GM11168 (cell line): ENCODE data around the gene EPHB1.

Experiments
- in situ Hi-C: fragments of 300-500 bp; cut with MboI; formaldehyde crosslinking; loops from one replicate; pipeline ENCODE4 v1.12.0; 2022; ENCODE audit warnings: low sequenced_read_pairs; ENCODE audit not compliant: unreplicated experiment

The EPHB1 gene

DNA sequence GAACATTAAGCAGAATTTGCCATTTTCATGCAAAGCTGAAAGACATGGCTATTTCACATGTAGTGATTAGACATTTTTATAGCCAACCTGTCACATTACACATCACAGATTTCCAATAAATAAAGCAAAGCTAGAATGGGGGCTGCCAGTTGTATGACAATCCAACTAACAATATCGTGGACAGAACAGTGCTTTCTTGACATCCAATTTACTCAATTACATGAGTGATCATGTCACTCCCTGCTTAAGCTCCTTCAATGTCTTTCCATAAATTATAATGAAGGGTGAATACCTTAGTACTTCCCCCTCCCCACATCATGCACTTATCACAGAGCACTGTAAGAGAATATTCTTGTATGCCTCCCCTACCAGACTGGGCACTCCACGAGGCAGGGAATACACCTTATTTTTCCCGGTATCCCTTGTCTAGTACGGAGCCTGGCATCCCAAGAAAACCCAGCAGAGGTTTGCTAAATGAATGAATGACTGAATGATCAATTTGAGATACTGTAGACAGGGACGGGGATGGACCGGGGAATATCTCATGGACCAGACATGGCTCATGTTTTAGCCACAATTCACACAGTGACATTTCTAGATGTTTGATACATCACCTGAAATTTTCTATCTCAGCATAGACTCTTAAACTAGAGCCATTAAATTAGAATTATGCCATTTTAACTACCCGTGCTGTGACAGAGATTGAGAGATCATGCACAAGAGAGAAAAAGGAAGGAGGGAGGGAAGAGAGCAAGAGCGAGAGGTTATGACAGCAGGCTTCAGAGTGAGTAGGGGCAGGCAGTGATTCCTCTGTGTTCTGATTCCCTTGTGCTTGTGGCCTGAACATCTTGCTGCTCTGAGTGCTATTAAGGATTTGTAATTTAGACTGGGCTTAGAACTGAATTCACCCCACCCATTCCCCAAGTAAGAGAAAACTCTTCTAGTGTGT, 77.7 kb downstream of the EPHB1 start:
- in situ Hi-C loops, result no loop called here

DNA sequence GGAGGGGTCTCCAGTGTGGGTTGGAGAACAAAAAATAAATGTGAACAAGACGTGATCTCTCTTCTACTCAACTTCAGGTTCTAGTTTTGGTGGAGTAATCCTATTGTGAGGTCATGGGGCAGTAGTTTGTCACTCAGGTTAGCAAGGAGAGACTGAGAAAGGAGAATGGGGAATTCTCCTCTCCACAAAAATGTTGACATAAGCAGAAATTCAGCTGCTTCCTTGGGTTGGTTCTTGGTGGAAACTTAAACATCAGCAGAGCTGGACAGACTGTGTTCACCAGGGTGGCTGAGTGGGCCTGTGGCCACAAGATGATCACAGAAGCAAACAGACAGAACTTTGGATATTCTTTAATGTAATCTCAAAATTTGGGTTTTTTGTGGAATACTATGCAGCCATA, 78.7 kb downstream of the EPHB1 start:
- in situ Hi-C loops, result no loop called here

DNA sequence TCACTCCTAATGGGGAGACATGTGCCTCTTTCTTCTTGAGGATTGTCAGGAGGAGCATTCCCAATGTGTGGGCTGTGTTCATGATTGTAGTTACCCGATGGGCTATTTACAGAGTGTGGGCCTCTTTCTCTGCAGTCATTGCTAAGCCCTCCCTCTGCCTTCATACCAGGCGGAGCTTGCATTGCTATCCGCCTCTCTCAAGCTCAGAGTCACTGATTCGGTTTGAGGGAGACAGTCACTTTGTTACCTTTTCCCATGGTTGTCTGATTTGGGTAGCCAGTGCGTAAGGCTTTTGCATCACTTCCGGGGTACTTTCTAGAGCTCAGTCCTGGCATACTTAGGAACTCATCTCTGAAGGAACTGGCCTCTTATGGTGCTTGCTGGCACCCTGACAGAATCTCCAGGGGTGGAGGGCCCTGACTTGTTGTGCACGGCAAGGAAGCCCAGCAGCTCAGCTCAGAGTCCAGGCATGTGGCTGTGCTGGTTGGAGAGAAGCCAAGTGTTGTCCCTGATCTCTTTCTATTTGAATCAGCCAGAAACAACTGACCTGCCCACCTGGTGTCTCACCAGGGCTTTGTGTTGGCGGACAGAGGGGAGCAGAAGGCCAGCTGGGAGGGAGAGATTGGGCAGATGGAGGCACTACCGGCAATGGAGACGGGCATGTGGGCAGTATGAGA, 79.8 kb downstream of the EPHB1 start:
- in situ Hi-C loops, result no loop called here

DNA sequence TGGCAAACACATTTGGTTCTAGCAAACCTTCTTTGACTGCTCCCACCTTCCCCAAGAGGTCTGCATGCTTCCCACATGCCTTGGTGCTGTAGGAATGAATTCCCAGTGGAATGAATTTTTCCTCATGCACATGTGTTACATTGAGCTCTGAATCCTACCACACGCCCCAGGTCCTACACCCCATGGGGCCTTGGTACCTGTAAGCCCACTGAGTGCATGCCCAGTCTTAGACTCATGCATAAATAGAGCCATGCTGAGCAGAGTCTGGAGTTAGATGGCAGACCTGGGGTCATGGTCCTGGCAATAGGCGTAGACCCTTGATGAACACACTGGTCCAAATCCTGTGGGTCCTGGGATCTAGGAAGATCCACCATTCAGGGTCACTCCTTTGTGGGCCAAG, 81.8 kb downstream of the EPHB1 start:
- in situ Hi-C loops, result no loop called here

DNA sequence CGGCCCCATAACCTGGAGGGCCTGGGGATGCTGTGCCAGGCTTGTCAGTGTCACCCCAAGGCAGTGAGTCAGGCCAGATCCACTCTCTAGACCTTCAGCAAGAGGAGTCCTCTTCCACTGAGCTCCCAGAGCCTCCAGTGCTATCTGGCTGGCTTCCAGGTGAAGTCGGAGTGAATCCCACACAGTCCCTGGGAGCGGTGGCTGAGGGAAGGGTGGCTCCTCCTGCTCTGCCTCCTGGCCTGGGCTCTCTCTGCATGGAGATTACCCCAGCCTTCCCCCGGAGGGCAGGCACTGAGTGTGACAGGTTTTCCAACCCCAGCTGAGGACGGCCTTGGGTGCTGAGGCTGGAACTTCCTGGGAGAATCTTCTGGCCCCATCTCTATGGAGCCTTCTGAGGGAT, 82.7 kb downstream of the EPHB1 start:
- in situ Hi-C loops, result no loop called here

DNA sequence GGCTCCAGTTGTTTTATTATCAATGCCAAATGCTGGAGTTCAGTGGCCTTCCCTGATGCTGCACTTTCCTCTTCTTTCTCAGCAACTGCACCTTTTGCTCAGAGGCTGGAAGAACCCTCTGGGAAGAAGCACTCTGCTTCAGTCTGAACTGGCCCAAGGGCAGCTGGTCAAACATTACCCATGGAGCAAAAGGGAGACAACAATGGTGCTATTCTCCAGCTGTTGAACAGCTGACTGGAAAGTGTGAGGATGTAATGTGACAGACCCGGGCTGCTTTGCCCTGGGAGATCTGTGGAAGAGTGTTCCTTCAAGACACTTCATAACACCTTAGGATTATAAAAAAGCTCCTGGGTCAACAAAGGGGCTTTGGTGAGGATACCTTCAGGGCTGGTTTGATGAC, 84.9 kb downstream of the EPHB1 start:
- in situ Hi-C loops, result no loop called here

DNA sequence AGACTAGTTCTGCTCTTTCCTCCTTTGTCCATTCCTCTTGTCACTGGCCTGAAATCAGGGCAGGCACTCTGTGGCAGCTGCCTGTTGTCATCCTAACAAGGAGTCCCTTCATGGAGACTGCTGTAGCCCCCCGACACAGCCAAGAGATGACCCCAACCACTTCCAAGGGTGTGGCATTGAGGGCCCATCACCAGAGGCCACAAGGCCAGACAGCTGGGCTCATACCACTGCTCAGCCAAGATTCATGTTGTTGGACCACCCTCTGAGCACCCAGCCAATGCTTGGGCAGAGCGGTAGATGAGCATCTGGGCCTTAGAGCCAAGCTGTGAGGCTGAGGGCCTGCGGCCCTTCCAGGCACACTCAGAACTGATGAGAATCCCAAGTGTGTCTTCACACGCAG, 85.4 kb downstream of the EPHB1 start:
- in situ Hi-C loops, result no loop called here

DNA sequence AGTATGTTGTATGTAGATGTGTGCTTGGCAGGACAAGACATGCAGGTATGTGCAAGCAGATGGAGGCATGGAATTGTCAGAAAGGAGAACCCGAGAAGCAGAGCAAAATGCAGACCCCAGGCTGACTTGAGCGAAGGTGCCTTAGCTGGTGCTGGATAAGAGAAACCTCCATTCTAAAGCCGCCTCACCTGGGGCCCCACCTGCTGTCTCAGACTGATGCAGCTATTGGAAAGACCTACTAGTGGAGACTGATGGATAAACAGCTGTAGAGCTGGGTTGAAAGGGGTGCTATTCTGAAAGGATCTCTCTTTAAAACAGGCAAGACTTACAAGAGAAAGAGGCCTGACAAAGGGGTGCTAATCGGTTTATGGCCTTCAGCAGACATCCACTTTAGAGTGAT, 86.2 kb downstream of the EPHB1 start:
- in situ Hi-C loops, result no loop called here

DNA sequence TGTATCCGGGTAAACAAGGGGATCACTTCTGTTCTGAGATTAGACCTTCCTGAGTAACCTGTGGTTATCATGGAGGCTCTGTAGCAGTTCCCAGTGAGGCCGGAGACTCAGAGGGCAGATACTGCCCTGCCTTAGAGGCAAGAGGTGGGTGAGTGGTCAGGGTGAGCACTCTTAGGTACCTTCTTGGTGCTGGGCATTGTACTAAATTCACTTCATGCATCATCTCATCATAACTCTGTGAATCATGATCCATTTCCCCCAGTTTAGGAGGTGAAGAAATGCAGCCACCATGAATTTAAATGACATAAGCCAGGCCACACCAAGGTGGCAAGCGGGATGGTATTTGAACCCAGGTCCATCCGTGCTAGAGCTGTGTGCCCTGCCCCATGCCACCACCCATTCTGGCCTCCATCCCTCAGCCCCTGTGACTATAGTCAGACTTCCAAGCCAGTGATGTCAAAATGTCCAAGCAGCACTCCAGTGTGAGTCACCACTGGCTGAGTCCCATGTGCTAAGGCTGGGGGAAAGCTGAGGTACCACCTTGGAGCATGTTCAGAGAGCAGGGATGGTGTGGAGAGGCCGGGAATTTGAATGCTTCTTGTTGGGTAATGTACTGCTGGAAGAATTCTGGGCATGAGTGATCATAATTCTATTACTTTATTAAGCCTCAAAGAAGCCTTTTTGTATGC, 88.8 kb downstream of the EPHB1 start:
- in situ Hi-C loops, result no loop called here

DNA sequence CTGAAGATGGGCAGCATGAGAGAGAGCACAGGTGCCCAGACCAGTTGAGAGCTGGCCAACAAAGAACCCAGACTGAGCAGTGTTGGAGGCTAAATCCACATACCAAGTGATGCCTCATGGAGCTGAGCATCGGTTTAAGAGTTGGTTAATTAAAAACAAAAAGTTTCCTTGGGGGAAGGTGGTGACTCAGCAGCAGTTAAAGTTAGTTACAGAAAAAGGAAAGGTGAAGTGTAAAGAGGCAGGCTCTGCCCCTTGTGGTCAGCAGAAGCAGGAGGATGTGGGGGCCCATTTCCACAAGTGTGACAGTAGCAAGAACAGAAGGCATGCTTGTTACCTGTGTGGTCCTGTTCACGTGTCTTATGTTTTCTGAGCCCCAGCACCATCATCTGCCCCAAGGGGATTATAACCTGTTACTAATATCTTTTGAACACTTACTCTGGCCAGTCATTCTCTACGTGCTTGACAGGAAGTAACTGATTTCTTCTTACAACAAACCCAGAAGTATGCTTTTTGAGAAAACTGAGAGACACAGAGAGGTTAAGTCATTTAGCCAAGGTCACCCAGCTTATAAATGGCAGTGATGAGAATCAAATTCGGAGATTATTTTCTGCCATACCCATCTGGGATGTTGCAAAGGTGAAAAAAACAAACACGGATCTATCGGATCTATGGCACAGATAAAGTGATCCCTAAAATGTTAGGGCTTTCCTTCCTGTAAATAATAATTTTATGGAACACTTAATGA, 91.0 kb downstream of the EPHB1 start:
- in situ Hi-C loops, result no loop called here

DNA sequence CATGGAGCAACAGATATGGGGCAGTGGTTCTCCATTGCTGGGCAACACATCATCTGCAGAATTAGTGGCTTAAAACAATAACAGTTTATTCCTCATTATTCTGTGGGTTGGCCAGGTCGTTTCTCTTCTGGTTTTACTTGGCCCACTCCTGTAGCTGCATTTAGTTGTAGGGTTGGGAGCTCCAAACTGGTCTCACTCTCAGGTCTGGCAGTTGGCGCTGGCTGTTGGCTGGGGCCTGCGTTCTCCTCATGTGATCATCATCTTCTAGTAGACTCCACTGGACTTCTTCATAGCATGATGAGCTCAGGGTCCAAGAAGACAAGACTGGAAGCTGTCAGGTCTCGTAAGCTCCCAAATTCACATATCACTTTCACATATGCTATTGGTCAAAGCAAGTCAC, 91.9 kb downstream of the EPHB1 start:
- in situ Hi-C loops, result no loop called here

DNA sequence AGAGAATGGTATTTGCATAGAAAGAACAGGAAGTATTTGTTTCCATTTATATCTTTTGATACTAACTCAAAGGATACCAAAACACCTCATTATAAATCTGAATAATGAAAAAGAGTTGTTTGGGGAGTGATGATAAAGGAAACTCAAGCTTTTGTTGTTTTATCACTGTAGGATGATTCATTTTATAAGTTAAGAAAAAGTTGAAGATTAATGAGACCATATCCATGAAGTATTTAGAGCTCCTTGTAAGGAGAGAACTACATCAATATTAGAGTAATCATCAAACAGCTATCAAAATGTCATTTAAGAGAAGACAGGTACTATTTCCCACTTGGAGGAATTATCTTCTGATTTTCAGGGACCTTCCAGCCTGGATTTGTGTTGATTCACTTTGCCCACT, 92.5 kb downstream of the EPHB1 start:
- in situ Hi-C loops, result no loop called here

DNA sequence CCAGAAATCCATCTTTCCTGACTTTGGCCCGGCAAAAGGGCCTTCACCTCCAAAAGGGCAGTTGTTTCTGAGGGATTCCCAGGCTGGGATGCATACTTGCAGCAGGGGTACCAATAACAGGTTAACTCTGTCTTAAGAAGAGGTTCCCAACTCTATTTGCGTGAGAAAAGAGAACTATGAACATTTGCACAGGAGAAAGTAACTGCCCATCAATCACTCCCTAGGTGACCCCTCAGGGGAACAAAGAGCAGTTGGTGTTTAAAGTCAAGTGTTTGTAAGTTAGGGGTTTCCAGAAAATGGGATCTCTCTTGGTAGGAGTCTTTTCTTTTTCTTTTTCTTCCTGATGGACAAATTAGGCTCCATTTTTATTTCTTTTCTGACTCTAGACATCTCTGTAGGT, 97.3 kb downstream of the EPHB1 start:
- in situ Hi-C loops, result no loop called here

DNA sequence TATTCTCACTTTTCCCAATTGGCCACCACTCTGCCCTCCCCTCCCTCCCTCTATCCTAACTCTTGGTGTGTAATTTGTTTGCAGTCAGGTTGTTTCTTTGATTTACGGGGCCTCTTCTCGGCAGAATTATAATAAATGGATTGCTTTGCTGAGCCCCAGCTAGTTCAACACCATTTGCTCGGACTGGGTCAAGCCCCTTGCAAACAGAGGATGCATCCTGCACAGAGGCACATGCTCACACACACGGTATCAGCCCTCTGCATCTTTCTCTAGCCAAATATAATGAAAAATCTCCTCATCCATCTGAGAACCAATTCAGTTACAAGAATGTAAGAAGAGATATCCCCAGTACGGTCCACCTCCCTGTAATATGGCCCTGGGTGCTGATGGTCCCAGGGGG, 97.7 kb downstream of the EPHB1 start:
- in situ Hi-C loops, result no loop called here

DNA sequence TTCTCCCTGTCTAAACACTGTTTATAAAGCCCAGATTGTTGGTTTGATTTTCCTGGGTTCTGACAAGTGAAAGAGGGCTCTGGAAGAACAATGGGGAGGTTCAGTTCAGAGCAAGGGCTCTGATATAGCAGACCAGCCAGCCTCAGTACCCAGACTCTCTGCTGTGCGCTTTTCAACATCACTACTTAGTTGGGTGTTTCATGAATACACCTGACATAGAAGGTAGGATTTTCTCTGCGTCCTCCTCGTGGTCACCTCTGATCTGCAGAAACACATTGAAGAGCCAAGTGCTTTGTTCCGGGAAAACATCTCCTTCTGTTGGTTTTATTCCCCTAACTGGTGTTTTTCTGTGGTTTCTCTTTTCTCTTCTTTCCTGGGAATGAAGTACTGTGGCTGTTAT, 99.5 kb downstream of the EPHB1 start:
- in situ Hi-C loops, result no loop called here

DNA sequence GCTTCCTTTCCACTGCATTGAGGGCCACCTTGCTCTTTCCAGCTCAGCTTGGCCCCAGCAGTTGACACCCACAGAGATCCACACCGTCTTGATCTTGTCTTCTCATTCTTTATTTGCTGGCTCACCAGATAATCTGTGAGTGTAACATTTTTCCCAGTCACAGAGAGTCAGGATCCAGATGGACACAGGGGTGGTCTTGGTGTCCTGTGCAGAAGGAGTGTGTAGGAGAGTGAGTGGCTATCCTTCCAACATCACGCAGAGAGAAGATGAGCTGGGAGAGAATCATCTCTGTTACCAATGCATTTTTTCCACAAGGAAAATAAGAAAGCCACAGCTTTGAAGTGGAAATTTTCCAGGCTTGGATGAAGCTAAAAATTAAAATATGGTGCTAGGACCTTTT, 100.1 kb downstream of the EPHB1 start:
- in situ Hi-C loops, result no loop called here

DNA sequence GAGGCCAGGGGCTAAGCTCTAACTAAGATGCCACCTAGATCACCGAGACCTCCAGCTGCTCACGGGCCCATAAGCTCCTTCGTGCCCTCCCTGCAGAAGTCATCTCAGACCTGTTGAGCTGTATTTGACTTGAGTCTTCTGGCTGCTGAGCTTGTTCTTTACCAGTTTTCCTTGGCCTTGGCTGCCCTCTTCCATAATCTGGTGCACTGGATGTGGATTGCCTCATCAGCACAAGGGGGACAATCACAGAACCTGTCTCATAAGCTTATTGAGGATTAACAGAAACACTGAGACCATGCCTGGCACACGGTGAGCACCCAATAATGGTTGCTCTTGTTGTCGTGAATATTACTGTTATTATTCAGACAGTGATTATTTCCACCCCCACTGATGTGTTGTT, 101.1 kb downstream of the EPHB1 start:
- in situ Hi-C loops, result no loop called here

DNA sequence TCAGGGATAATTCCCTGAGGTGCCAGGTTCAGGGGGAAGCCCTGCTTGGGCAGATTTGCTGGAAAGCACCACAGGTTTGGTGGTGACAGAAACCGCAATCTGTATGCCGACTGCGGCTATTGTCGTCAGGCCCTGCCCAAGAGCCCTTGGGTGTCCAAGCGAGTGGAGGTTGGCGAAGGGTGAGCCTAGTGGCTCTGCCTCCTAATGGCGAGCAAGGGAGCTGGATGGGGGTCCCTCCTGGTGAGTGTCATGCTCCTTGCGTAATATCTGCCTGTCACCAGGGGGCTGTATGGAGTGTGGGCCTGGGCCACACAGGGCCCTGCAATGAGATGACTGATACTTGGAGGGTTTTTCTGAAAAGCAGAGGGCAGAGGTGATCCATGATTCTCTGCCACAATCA, 101.6 kb downstream of the EPHB1 start:
- in situ Hi-C loops, result no loop called here

DNA sequence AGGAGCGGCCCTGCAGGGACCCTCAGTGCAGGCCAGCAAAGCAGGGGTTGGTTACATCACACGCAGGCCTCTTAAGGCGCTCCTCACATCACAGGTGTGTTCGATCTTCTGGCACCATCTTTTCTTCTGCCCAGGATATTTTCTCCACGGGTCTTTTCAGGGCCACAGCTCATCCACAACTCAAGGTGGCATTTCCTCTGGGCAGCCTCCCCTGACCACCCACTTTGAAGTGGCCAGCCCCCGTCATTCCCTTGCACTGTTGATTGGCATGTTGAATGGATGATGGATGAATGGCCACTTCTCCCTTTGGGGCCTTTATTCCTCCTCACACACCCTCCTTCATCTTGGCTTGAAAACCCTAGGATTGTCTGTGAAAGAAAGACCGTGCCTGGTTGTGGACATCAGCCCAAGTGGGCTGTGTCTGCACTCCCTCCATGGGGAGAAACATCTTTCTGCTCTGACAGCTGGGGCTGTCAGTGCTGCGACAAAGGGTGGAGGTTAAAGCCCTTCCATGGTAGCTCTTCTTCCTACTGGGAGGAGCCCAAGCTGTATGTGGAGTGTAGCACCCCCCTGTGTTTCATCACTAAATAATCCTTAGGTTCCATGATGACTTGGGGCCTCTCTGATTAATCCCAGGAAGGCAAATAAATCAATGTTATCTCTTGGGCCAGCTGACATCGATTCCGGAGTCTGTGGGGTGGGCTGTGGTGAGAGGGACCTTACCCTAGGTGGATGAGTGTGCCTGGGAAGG, 102.5 kb downstream of the EPHB1 start:
- in situ Hi-C loops, result no loop called here
